Measurements from ENCODE around the gene ADGRB3. TPM values are rescaled to one million over a fixed set of nuclear protein-coding genes. Genes with fewer than 3 reads are reported as not detected.

Gene ADGRB3
- total and polyA plus RNA-seq, 7 donors = 0.60 to 11.5 (median 9.7) TPM; not detected in 1

DNA sequence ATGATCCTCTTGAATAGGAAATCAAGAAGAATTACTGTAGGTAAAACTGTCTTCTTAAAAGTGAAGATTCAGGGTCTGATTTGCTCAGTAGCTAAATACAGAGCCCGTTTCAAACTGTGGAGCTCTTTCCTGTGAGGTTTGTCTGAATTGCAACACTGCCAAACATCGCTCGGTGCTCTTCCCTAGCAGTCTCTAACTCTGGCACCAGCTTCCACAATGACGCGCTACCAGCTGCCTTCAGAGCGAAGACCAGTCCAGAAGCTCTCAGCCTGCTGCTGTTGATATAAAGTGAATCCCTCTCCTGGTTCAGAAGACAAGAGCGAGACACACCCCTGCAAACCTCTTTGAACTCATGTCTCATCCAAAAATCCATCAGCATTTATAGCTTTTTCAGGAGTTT is 714.7 kb downstream of the ADGRB3 start:
- intact Hi-C loops (cut with DNase I) = no loop called here
- no peaks in the 10 kb centered on the region for H3K9me3 ChIP-seq
- no peak for DNase-seq
- no peak overlapping the region for H3K27ac ChIP-seq
- H3K4me3 ChIP-seq = no peak overlapping the region
- TF ChIP-seq, protein P1, sequence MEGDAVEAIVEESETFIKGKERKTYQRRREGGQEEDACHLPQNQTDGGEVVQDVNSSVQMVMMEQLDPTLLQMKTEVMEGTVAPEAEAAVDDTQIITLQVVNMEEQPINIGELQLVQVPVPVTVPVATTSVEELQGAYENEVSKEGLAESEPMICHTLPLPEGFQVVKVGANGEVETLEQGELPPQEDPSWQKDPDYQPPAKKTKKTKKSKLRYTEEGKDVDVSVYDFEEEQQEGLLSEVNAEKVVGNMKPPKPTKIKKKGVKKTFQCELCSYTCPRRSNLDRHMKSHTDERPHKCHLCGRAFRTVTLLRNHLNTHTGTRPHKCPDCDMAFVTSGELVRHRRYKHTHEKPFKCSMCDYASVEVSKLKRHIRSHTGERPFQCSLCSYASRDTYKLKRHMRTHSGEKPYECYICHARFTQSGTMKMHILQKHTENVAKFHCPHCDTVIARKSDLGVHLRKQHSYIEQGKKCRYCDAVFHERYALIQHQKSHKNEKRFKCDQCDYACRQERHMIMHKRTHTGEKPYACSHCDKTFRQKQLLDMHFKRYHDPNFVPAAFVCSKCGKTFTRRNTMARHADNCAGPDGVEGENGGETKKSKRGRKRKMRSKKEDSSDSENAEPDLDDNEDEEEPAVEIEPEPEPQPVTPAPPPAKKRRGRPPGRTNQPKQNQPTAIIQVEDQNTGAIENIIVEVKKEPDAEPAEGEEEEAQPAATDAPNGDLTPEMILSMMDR (IDR thresholded peaks at IDR 0.05) = no peak
- H3K4me1 ChIP-seq = no peaks in the 10 kb centered on the region
- H3K27me3 ChIP-seq = no peaks in the 10 kb centered on the region
- H3K36me3 ChIP-seq = no peaks in the 10 kb centered on the region
- WGBS, 2 donors = 71 to 74% methylated on average over 7 of the region's 7 CpGs

DNA sequence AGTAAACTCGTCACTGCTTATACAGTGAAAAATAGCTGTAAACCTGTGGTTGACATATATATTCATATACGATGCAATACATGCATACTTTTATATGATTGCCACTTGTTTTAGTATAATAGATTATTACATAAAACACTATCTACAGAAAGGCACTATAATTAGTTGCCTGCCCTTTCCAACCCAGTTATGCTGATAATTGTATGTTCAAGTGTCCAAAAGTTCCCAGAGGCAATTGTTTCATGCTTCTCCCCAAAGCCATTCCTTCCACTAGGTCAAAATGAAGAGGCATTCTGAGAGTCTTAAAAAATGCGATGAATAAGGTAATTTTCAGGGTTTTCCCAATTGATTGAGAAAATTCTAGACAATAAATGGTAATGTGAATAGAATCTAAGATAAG is 727.1 kb downstream of the ADGRB3 start:
- WGBS, 2 donors = 70 to 85% methylated on average over 3 of the region's 3 CpGs
- TF ChIP-seq POLR2AphosphoS5 (IDR thresholded peaks at IDR 0.05) (no peak), EP300 (IDR thresholded peaks at IDR 0.05) (no peak), POLR2A (IDR thresholded peaks at IDR 0.05) (no peak)
- TF ChIP-seq, protein P1 (IDR thresholded peaks at IDR 0.05) = no peak
- no peak for DNase-seq
- intact Hi-C loops (cut with DNase I) = no loop called here
- Histone ChIP-seq H3K27me3 (no peaks in the 10 kb centered on the region), H3K4me3 (no peak overlapping the region), H3K4me1 (no peaks in the 10 kb centered on the region), H3K27ac (no peak overlapping the region), H3K9me3 (no peaks in the 10 kb centered on the region), H3K36me3 (no peaks in the 10 kb centered on the region)

DNA sequence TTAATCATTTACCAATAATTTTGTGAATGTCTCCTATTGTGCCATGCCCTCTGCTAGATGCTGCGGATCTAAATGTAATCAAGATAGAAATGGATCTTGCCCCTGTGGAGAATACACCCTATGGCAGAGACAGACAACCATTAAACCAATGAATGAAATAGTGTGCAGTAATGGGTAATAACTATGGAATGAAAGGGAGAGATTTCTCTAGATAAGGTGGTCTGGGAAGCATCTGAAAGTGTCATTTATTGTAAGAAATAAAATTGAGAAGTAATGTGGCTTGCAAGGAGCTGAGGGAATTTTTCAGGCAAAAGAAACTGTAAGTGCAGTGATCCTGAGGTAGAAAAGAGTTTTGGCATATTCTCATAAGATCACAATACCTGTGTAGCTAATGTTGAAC is 731.7 kb downstream of the ADGRB3 start:
- Histone ChIP-seq H3K27me3 (no peaks in the 10 kb centered on the region), H3K27ac (no peak overlapping the region), H3K4me3 (no peak overlapping the region), H3K36me3 (no peaks in the 10 kb centered on the region), H3K9me3 (no peaks in the 10 kb centered on the region), H3K4me1 (no peaks in the 10 kb centered on the region)
- DNase-seq = no peak
- 86 to 90% methylated on average over 1 of the region's 1 CpG for WGBS, 2 donors
- TF ChIP-seq POLR2AphosphoS5 (IDR thresholded peaks at IDR 0.05) (no peak), EP300 (IDR thresholded peaks at IDR 0.05) (no peak), POLR2A (IDR thresholded peaks at IDR 0.05) (no peak)
- TF ChIP-seq, protein P1 (IDR thresholded peaks at IDR 0.05) = no peak
- intact Hi-C loops (cut with DNase I) = no loop called here

DNA sequence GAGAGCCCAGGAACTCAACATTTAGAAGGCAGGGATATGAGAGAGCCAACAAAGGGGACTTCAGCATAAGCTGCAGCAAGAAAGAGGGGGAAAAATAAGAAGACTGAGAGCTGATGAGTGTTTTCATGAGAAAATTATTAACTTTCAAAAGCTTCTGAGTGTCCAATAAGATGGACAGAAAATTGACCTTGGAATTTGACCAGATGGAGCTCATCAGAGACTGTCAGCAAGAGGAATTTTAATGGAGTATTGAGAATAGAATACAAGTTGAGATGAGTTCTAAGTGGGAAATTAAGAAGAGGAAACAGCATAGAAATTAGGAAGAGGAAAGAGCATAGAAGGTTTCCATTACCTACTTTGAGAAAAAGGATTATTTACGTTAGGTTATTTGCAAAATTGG is 733.5 kb downstream of the ADGRB3 start:
- Histone ChIP-seq H3K27ac (no peak overlapping the region), H3K27me3 (no peaks in the 10 kb centered on the region), H3K36me3 (no peaks in the 10 kb centered on the region), H3K9me3 (no peaks in the 10 kb centered on the region), H3K4me3 (no peak overlapping the region), H3K4me1 (no peaks in the 10 kb centered on the region)
- WGBS, 2 donors = 74 to 78% methylated on average over 1 of the region's 1 CpG
- DNase-seq = no peak
- intact Hi-C loops (cut with DNase I) = no loop called here
- no peak for TF ChIP-seq POLR2AphosphoS5 (IDR thresholded peaks at IDR 0.05)
- no peak for TF ChIP-seq POLR2A (IDR thresholded peaks at IDR 0.05)
- TF ChIP-seq EP300 (IDR thresholded peaks at IDR 0.05) = no peak
- TF ChIP-seq, protein P1 (IDR thresholded peaks at IDR 0.05) = no peak

DNA sequence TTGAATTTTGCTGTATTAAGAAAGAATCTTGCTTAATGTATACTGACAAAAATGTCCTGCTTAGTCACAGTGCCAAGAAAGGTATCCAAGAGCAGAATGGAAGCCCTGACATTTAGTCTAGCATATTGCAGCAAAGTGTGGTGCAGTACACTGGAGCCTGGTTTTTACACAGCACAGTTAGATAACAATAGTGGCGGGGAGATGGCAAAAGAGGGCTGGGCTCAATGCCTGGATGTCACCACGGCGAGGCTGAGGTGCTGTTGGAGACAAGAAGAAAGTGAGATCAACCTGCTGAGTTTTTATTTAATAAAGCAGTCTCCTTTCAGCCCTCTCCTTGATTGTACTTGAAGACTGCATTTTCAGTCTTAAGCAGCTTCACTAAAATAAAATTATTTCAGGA is 735.7 kb downstream of the ADGRB3 start:
- Histone ChIP-seq H3K9me3 (no peaks in the 10 kb centered on the region), H3K27me3 (no peaks in the 10 kb centered on the region), H3K4me3 (no peak overlapping the region), H3K4me1 (no peaks in the 10 kb centered on the region), H3K36me3 (no peaks in the 10 kb centered on the region), H3K27ac (no peak overlapping the region)
- TF ChIP-seq EP300 (IDR thresholded peaks at IDR 0.05) = no peak
- TF ChIP-seq POLR2AphosphoS5 (IDR thresholded peaks at IDR 0.05) = no peak
- no peak for TF ChIP-seq POLR2A (IDR thresholded peaks at IDR 0.05)
- TF ChIP-seq, protein P1 (IDR thresholded peaks at IDR 0.05) = no peak
- no peak for DNase-seq
- WGBS, 2 donors = 62 to 75% methylated on average over 3 of the region's 3 CpGs
- intact Hi-C loops (cut with DNase I) = no loop called here

Measured in sigmoid colon (tissue), 7 donors.